ENCODE results near the gene CSF2. TPM values are rescaled to one million over a fixed set of nuclear protein-coding genes. Genes with fewer than 3 reads are reported as not detected.

CSF2 gene
- total RNA-seq, 2 experiments from 2014 or later: not detected

- BruUV-seq (replicated peaks): no TSS peak
- ChIA-PET POLR2A (interaction anchor here (0.9 to 1.6 kb wide), 2 partner anchors 9 to 11 kb away, joined by 3 to 4 read pairs; no protein-coding TSS in a partner anchor), CTCF (ENCODE audit: unreplicated experiment) (no interaction called here)
- H3K4me1 ChIP-seq (ENCODE audit: insufficient read depth, low read length, poor library complexity, severe bottlenecking): no peaks in the 10 kb centered on the region
- H3K4me3 ChIP-seq (ENCODE audit: low read depth, low read length, poor library complexity, severe bottlenecking): no peak overlapping the region
- H3K9me2 ChIP-seq (ENCODE audit: insufficient read depth, low read length): no peaks in the 10 kb centered on the region
- TF ChIP-seq CTCF (conservative IDR thresholded peaks at IDR 0.05; ENCODE audit: low read length) (no peak), EZH2phosphoT487 (IDR thresholded peaks at IDR 0.05; ENCODE audit: borderline replicate concordance, low read depth, low read length) (no peak)
- no peaks in the 10 kb centered on the region for H3K36me3 ChIP-seq (ENCODE audit: insufficient read depth, low read length)
- no peaks in the 10 kb centered on the region for H3K79me2 ChIP-seq (ENCODE audit: insufficient read depth, low read depth, low read length)
- H3K27ac ChIP-seq (ENCODE audit: low read depth, low read length, poor library complexity, severe bottlenecking): no peak overlapping the region
- no peak overlapping the region for H2AFZ ChIP-seq (ENCODE audit: low read length)
- no peaks in the 10 kb centered on the region for H3K9me3 ChIP-seq (ENCODE audit: low read length)
- intact Hi-C loops (cut with micrococcal nuclease; ENCODE audit: unreplicated experiment): no loop called here
- H3K4me2 ChIP-seq (ENCODE audit: low read length): no peak overlapping the region
- no peaks in the 10 kb centered on the region for H4K20me1 ChIP-seq (ENCODE audit: insufficient read depth, low read length)
- DNase-seq (ENCODE audit: low spot score): no peak
Measured at GRCh38 chr5:132093271-132093670, 19.7 kb downstream of the CSF2 start.

- Histone ChIP-seq H3K36me3 (ENCODE audit: insufficient read depth, low read length) (no peaks in the 10 kb centered on the region), H3K27ac (ENCODE audit: low read depth, low read length, poor library complexity, severe bottlenecking) (no peak overlapping the region), H3K4me1 (ENCODE audit: insufficient read depth, low read length, poor library complexity, severe bottlenecking) (peaks cover 7% of the 10 kb centered on the region), H2AFZ (ENCODE audit: low read length) (no peak overlapping the region), H3K9me3 (ENCODE audit: low read length) (no peaks in the 10 kb centered on the region), H3K4me3 (ENCODE audit: low read depth, low read length, poor library complexity, severe bottlenecking) (no peak overlapping the region), H3K4me2 (ENCODE audit: low read length) (no peak overlapping the region), H3K9me2 (ENCODE audit: insufficient read depth, low read length) (no peaks in the 10 kb centered on the region), H3K79me2 (ENCODE audit: insufficient read depth, low read depth, low read length) (no peaks in the 10 kb centered on the region), H4K20me1 (ENCODE audit: insufficient read depth, low read length) (no peaks in the 10 kb centered on the region)
- no peak for TF ChIP-seq EZH2phosphoT487 (IDR thresholded peaks at IDR 0.05; ENCODE audit: borderline replicate concordance, low read depth, low read length)
- no peak for TF ChIP-seq CTCF (conservative IDR thresholded peaks at IDR 0.05; ENCODE audit: low read length)
- DNase-seq (ENCODE audit: low spot score): no peak
- intact Hi-C loops (cut with micrococcal nuclease; ENCODE audit: unreplicated experiment): no loop called here
- CTCF ChIA-PET (ENCODE audit: unreplicated experiment): no interaction called here
- no TSS peak for BruUV-seq (replicated peaks)
- POLR2A ChIA-PET: interaction anchor here (0.6 kb wide), 1 partner anchor 717 kb away, joined by 3 read pairs; no protein-coding TSS in a partner anchor
Measured at GRCh38 chr5:132094393-132095076, 20.9 kb downstream of the CSF2 start.

- no TSS peak for BruUV-seq (replicated peaks)
- CTCF ChIA-PET (ENCODE audit: unreplicated experiment): no interaction called here
- Histone ChIP-seq H3K4me2 (ENCODE audit: low read length) (no peak overlapping the region), H3K36me3 (ENCODE audit: insufficient read depth, low read length) (no peaks in the 10 kb centered on the region), H3K9me3 (ENCODE audit: low read length) (no peaks in the 10 kb centered on the region), H2AFZ (ENCODE audit: low read length) (no peak overlapping the region), H3K4me3 (ENCODE audit: low read depth, low read length, poor library complexity, severe bottlenecking) (no peak overlapping the region), H3K79me2 (ENCODE audit: insufficient read depth, low read depth, low read length) (no peaks in the 10 kb centered on the region), H3K9me2 (ENCODE audit: insufficient read depth, low read length) (no peaks in the 10 kb centered on the region), H3K27ac (ENCODE audit: low read depth, low read length, poor library complexity, severe bottlenecking) (no peak overlapping the region), H4K20me1 (ENCODE audit: insufficient read depth, low read length) (no peaks in the 10 kb centered on the region), H3K4me1 (ENCODE audit: insufficient read depth, low read length, poor library complexity, severe bottlenecking) (peaks cover 12% of the 10 kb centered on the region)
- TF ChIP-seq EZH2phosphoT487 (IDR thresholded peaks at IDR 0.05; ENCODE audit: borderline replicate concordance, low read depth, low read length): no peak
- TF ChIP-seq CTCF (conservative IDR thresholded peaks at IDR 0.05; ENCODE audit: low read length): no peak
- no peak for DNase-seq (ENCODE audit: low spot score)
- intact Hi-C loops (cut with micrococcal nuclease; ENCODE audit: unreplicated experiment): no loop called here
- POLR2A ChIA-PET: interaction anchor here (0.6 kb wide), 1 partner anchor 717 kb away, joined by 3 read pairs; no protein-coding TSS in a partner anchor
Measured at GRCh38 chr5:132095077-132095410, 21.5 kb downstream of the CSF2 start.

Measured in OCI-LY7 (cell line).